IMR-90 (cell line): ENCODE data around the gene MTHFD2L. TPM values are rescaled to one million over a fixed set of nuclear protein-coding genes. Genes with fewer than 3 reads are reported as not detected.

Experiments
- ATAC-seq: fragments of 200-7000 bp; cut with Tn5 transposase; 2 replicates; pipeline ENCODE4 v1.9.1; 2020; ENCODE audit warnings: low read depth, mild to moderate bottlenecking, moderate library complexity
- BruUV-seq: library from RNA; stranded (reverse); fragments of 400-500 nt; replicated peaks from 2 replicates; lab custom pipeline; 2021; lab: Mats Ljungman, UMichigan
- CTCF ChIA-PET: fragments of 300-600 bp; formaldehyde crosslinking; extraction: SDS; loops from one replicate; lab custom pipeline; 2021; ENCODE audit warnings: antibody characterized with exemption; lab: Yijun Ruan, JAX
- POLR2A ChIA-PET: fragments of 300-600 bp; sonication (Branson Sonifier 250); formaldehyde crosslinking; loops from one replicate; lab custom pipeline; 2022; ENCODE audit warnings: antibody characterized with exemption; ENCODE audit not compliant: unreplicated experiment; lab: Charles Lee
- DNase-seq: peaks from one replicate; pipeline ENCODE4 v3.0.0; 2013
- H2AFZ ChIP-seq: replicated peaks from 2 replicates; pipeline ENCODE3; 2013; ENCODE audit warnings: low read length, mild to moderate bottlenecking; ENCODE audit not compliant: poor library complexity
- H2AK5ac ChIP-seq: 2 replicates; pipeline ENCODE4 v1.6.1; 2013; ENCODE audit warnings: low read depth, low read length, inconsistent platforms
- H2AK9ac ChIP-seq: replicated peaks from 2 replicates; pipeline ENCODE3; 2013; ENCODE audit warnings: mild to moderate bottlenecking, low read depth, low read length, moderate library complexity; ENCODE audit not compliant: poor library complexity
- H2BK120ac ChIP-seq: 2 replicates; pipeline ENCODE4 v1.6.1; 2013; ENCODE audit warnings: low read depth, low read length, inconsistent platforms
- H2BK15ac ChIP-seq: 3 replicates; pipeline ENCODE4 v1.6.1; 2013; ENCODE audit warnings: low read depth, low read length, inconsistent platforms
- H2BK20ac ChIP-seq: 2 replicates; pipeline ENCODE4 v1.6.1; 2013; ENCODE audit warnings: low read depth, mild to moderate bottlenecking, inconsistent platforms, low read length, moderate library complexity
- H2BK5ac ChIP-seq: 2 replicates; pipeline ENCODE4 v1.6.1; 2013; ENCODE audit warnings: mild to moderate bottlenecking, low read depth, low read length, inconsistent platforms; ENCODE audit not compliant: poor library complexity, severe bottlenecking
- H3K14ac ChIP-seq: replicated peaks from 2 replicates; pipeline ENCODE4 v1.6.1; 2013; ENCODE audit warnings: low read depth, low read length, inconsistent platforms
- H3K18ac ChIP-seq: 2 replicates; pipeline ENCODE4 v1.6.1; 2013; ENCODE audit warnings: low read depth, low read length, control low read depth
- H3K23ac ChIP-seq: 2 replicates; pipeline ENCODE4 v1.6.1; 2013; ENCODE audit warnings: low read depth, low read length, inconsistent platforms
- H3K27ac ChIP-seq: 2 replicates; pipeline ENCODE4 v1.5.1; 2013; ENCODE audit warnings: mild to moderate bottlenecking, control low read depth, low read length; ENCODE audit not compliant: insufficient read depth
- H3K27me3 ChIP-seq: 2 replicates; pipeline ENCODE4 v1.6.1; 2013; ENCODE audit warnings: low read length; ENCODE audit not compliant: control insufficient read depth, insufficient read depth
- H3K36me3 ChIP-seq: 2 replicates; pipeline ENCODE4 v1.6.1; 2013; ENCODE audit warnings: low read length, mixed read lengths; ENCODE audit not compliant: control insufficient read depth, insufficient read depth
- H3K4ac ChIP-seq: 2 replicates; pipeline ENCODE4 v1.6.1; 2013; ENCODE audit warnings: low read depth, low read length, inconsistent platforms
- H3K4me1 ChIP-seq: 2 replicates; pipeline ENCODE4 v1.6.1; 2013; ENCODE audit warnings: low read length, mixed read lengths; ENCODE audit not compliant: control insufficient read depth, insufficient read depth
- H3K4me2 ChIP-seq: 2 replicates; pipeline ENCODE4 v1.6.1; 2013; ENCODE audit warnings: low read depth, mild to moderate bottlenecking, control low read depth, low read length, moderate library complexity
- H3K4me3 ChIP-seq: 2 replicates; pipeline ENCODE4 v1.5.1; 2013; ENCODE audit warnings: low read depth, mild to moderate bottlenecking, control low read depth, low read length, moderate library complexity; ENCODE audit not compliant: insufficient read depth
- H3K56ac ChIP-seq: 2 replicates; pipeline ENCODE4 v1.6.1; 2013; ENCODE audit warnings: low read length, inconsistent platforms; ENCODE audit not compliant: insufficient read depth; ENCODE audit errors: extremely low read depth
- H3K79me1 ChIP-seq, 2 experiments: 2 replicates each; pipeline ENCODE4 v1.6.1; 2013; ENCODE audit warnings: low read length in 2 of 2, inconsistent platforms in 1 of 2, low read depth in 1 of 2
- H3K9ac ChIP-seq: 2 replicates; pipeline ENCODE4 v1.6.1; 2013; ENCODE audit warnings: low read depth, low read length, control low read depth
- H3K9me1 ChIP-seq: 2 replicates; pipeline ENCODE4 v1.6.1; 2013; ENCODE audit warnings: low read length, inconsistent platforms; ENCODE audit not compliant: insufficient read depth
- H3K9me3 ChIP-seq: 2 replicates; pipeline ENCODE4 v1.6.1; 2013; ENCODE audit warnings: low read length; ENCODE audit not compliant: control insufficient read depth, insufficient read depth
- H4K20me1 ChIP-seq: 2 replicates; pipeline ENCODE4 v1.6.1; 2013; ENCODE audit warnings: low read length, inconsistent platforms; ENCODE audit not compliant: insufficient read depth
- H4K5ac ChIP-seq: 2 replicates; pipeline ENCODE4 v1.6.1; 2013; ENCODE audit warnings: mild to moderate bottlenecking, low read depth, low read length, control low read depth
- H4K8ac ChIP-seq, 2 experiments: 2 replicates each; pipeline ENCODE4 v1.6.1; 2013; ENCODE audit warnings: low read depth in 2 of 2, low read length in 2 of 2, control low read depth in 1 of 2, inconsistent platforms in 1 of 2
- H4K91ac ChIP-seq: 2 replicates; pipeline ENCODE4 v1.6.1; 2013; ENCODE audit warnings: low read depth, low read length, inconsistent platforms; ENCODE audit not compliant: insufficient read depth
- BHLHE40 ChIP-seq: fragments of 150-350 bp; IDR thresholded peaks from 2 replicates; pipeline ENCODE4 v1.6.1; 2016; ENCODE audit warnings: mild to moderate bottlenecking, low read depth, low read length
- CEBPB ChIP-seq: IDR thresholded peaks from 2 replicates; pipeline ENCODE4 v1.6.1; 2012; ENCODE audit warnings: low read depth, low read length, improper control_type of control experiment
- CHD1 ChIP-seq: IDR thresholded peaks from 2 replicates; pipeline ENCODE4 v1.6.1; 2012; ENCODE audit warnings: low read depth, low read length, improper control_type of control experiment
- FOS ChIP-seq: fragments of 150-350 bp; IDR thresholded peaks from 2 replicates; pipeline ENCODE4 v1.6.1; 2016; ENCODE audit warnings: low read depth, low read length
- MAFK ChIP-seq: IDR thresholded peaks from 2 replicates; pipeline ENCODE4 v1.6.1; 2012; ENCODE audit warnings: low read depth, low read length, improper control_type of control experiment
- MAZ ChIP-seq: IDR thresholded peaks from 2 replicates; pipeline ENCODE4 v1.6.1; 2012; ENCODE audit warnings: low read depth, mild to moderate bottlenecking, low read length, improper control_type of control experiment, moderate library complexity, borderline replicate concordance
- MXI1 ChIP-seq: IDR thresholded peaks from 2 replicates; pipeline ENCODE4 v1.6.1; 2012; ENCODE audit warnings: low read depth, mild to moderate bottlenecking, low read length, moderate library complexity, borderline replicate concordance
- NFE2L2 ChIP-seq: fragments of 150-350 bp; IDR thresholded peaks from 2 replicates; pipeline ENCODE4 v1.6.1; 2016; ENCODE audit warnings: low read depth, mild to moderate bottlenecking, low read length
- POLR2A ChIP-seq: IDR thresholded peaks from 2 replicates; pipeline ENCODE4 v1.6.1; 2012; ENCODE audit warnings: mild to moderate bottlenecking, low read depth, low read length
- RAD21 ChIP-seq: IDR thresholded peaks from 2 replicates; pipeline ENCODE4 v1.6.1; 2012; ENCODE audit warnings: low read length, improper control_type of control experiment
- RCOR1 ChIP-seq: IDR thresholded peaks from 2 replicates; pipeline ENCODE4 v1.6.1; 2012; ENCODE audit warnings: mild to moderate bottlenecking, low read length, improper control_type of control experiment; ENCODE audit not compliant: insufficient replicate concordance
- RFX5 ChIP-seq: IDR thresholded peaks from 2 replicates; pipeline ENCODE4 v1.8.0; 2012; ENCODE audit warnings: low read depth, mild to moderate bottlenecking, low read length, moderate library complexity
- SMC3 ChIP-seq: fragments of 150-350 bp; IDR thresholded peaks from 2 replicates; pipeline ENCODE4 v1.6.1; 2016; ENCODE audit warnings: low read depth, mild to moderate bottlenecking, antibody characterized with exemption, low read length, moderate library complexity
- WGBS, 2 experiments: methylation state at CpG; one replicate each; pipeline versions ENCODE4 v1.1.5 to v1.1.7; 2013; ENCODE audit warnings: missing lambda C conversion rate in 2 of 2; ENCODE audit not compliant: insufficient read length in 1 of 2; ENCODE audit errors: extremely low coverage in 2 of 2; 5-methylcytosine and 5-hydroxymethylcytosine counted together
- dilution Hi-C: fragments of 300-500 bp; cut with HindIII; formaldehyde crosslinking; loops from one replicate; pipeline ENCODE4 v1.14.3; 2018; ENCODE audit warnings: low sequenced_read_pairs; ENCODE audit not compliant: unreplicated experiment
- in situ Hi-C: fragments of 300-500 bp; cut with MboI; formaldehyde crosslinking; loops from 3 replicates; pipeline ENCODE4 v1.14.3; 2019; ENCODE audit warnings: low sequenced_read_pairs, inconsistent platforms, mixed read lengths
- intact Hi-C: fragments of 100-400 bp; cut with micrococcal nuclease; formaldehyde crosslinking; loops from 2 replicates; pipeline ENCODE4 v1.10.0; 2022
- polyA plus RNA-seq, 3 experiments: library from polyadenylated mRNA; depleted of rRNA; stranded (reverse); fragments of >200 nt; gene quantifications; 2 replicates each; pipeline ENCODE4 v1.2.3, GENCODE V29; 2012; ENCODE audit warnings: low replicate concordance in 1 of 3
- total RNA-seq: library from RNA; depleted of rRNA; stranded (reverse); fragments of >200 nt; gene quantifications from 2 replicates; pipeline ENCODE4 v1.2.3, GENCODE V29; 2012
- TF ChIP-seq, protein P1 (sequence below): fragments of 150-350 bp; IDR thresholded peaks from 2 replicates; pipeline ENCODE4 v1.6.1; 2016; ENCODE audit warnings: low read depth, mild to moderate bottlenecking, low read length, moderate library complexity, borderline replicate concordance
- TF ChIP-seq, protein P2 (sequence below): conservative IDR thresholded peaks from 2 replicates; pipeline ENCODE4 v1.5.1; 2012; ENCODE audit warnings: mild to moderate bottlenecking, low read depth, low read length, improper control_type of control experiment
- TF ChIP-seq, protein P3 (sequence below): fragments of 150-350 bp; IDR thresholded peaks from 2 replicates; pipeline ENCODE4 v1.6.1; 2017; ENCODE audit warnings: mild to moderate bottlenecking, antibody characterized with exemption, low read length, low read depth

The MTHFD2L gene
- total and polyA plus RNA-seq, 2 of the 4 experiments (the other 2 are of a cell fraction): 2.8 to 4.3 TPM

DNA sequence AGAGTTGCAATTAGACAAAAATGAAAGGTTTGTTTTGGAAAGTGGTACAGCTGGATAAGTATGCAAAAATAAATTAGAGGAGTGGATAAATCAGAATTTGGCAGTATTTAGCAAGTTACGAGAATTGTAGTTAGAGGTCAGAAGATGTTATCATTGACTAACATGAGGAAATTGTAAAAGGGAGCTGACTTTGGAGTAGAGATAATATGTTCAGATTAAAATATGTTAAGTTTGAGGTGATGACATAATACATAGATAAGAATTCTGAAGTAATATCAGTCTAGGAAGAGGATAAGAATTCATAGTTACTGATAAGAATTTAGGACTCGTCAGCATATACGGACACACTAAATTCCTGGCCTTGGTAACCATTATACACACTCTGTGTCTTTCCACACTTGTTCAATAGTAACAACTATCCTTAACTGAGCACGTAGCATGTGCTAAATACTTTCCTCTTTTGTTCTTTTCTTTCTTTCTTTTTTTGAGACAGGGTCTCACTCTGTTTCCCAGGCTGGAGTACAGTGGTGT is 146.2 kb downstream of the MTHFD2L start:
- TF ChIP-seq MXI1 (no peak), RCOR1 (no peak), CHD1 (no peak), RFX5 (no peak), SMC3 (no peak), NFE2L2 (no peak), MAZ (no peak), MAFK (no peak; the same call in 1 of the 2 replicates), CEBPB (no peak), FOS (no peak), BHLHE40 (no peak), RAD21 (no peak), POLR2A (no peak)
- TF ChIP-seq, protein P1, sequence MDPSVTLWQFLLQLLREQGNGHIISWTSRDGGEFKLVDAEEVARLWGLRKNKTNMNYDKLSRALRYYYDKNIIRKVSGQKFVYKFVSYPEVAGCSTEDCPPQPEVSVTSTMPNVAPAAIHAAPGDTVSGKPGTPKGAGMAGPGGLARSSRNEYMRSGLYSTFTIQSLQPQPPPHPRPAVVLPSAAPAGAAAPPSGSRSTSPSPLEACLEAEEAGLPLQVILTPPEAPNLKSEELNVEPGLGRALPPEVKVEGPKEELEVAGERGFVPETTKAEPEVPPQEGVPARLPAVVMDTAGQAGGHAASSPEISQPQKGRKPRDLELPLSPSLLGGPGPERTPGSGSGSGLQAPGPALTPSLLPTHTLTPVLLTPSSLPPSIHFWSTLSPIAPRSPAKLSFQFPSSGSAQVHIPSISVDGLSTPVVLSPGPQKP: no peak
- TF ChIP-seq, protein P2, sequence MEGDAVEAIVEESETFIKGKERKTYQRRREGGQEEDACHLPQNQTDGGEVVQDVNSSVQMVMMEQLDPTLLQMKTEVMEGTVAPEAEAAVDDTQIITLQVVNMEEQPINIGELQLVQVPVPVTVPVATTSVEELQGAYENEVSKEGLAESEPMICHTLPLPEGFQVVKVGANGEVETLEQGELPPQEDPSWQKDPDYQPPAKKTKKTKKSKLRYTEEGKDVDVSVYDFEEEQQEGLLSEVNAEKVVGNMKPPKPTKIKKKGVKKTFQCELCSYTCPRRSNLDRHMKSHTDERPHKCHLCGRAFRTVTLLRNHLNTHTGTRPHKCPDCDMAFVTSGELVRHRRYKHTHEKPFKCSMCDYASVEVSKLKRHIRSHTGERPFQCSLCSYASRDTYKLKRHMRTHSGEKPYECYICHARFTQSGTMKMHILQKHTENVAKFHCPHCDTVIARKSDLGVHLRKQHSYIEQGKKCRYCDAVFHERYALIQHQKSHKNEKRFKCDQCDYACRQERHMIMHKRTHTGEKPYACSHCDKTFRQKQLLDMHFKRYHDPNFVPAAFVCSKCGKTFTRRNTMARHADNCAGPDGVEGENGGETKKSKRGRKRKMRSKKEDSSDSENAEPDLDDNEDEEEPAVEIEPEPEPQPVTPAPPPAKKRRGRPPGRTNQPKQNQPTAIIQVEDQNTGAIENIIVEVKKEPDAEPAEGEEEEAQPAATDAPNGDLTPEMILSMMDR: no peak
- TF ChIP-seq, protein P3, sequence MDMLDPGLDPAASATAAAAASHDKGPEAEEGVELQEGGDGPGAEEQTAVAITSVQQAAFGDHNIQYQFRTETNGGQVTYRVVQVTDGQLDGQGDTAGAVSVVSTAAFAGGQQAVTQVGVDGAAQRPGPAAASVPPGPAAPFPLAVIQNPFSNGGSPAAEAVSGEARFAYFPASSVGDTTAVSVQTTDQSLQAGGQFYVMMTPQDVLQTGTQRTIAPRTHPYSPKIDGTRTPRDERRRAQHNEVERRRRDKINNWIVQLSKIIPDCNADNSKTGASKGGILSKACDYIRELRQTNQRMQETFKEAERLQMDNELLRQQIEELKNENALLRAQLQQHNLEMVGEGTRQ: no peak

More for the DNA sequence above, 146.2 kb downstream of the MTHFD2L start:
- Histone ChIP-seq H2AK9ac (no peak overlapping the region), H4K91ac (no peak overlapping the region), H3K9me3 (no peaks in the 10 kb centered on the region), H2BK120ac (no peak overlapping the region), H3K4me3 (no peak overlapping the region), H3K18ac (no peak overlapping the region), H3K14ac (no peak overlapping the region), H2AK5ac (no peak overlapping the region), H2AFZ (no peak overlapping the region), H3K23ac (no peak overlapping the region), H3K79me1 (no peaks in the 10 kb centered on the region), H3K9ac (no peak overlapping the region), H3K27me3 (no peaks in the 10 kb centered on the region), H3K4ac (no peak overlapping the region), H2BK5ac (no peak overlapping the region), H2BK20ac (no peak overlapping the region), H4K20me1 (no peaks in the 10 kb centered on the region), H3K36me3 (no peaks in the 10 kb centered on the region), H2BK15ac (no peak overlapping the region), H3K4me1 (no peaks in the 10 kb centered on the region), H4K5ac (no peak overlapping the region), H3K9me1 (no peaks in the 10 kb centered on the region), H3K27ac (no peak overlapping the region), H4K8ac (no peak overlapping the region), H3K56ac (no peak overlapping the region), H3K4me2 (no peak overlapping the region)
- no peak for DNase-seq
- no TSS peak for BruUV-seq
- ChIA-PET CTCF (interaction anchor here (0.6 kb wide), 1 partner anchor 115 kb away, joined by 3 read pairs; no protein-coding TSS in a partner anchor), POLR2A (no interaction called here)
- no peak for ATAC-seq
- WGBS, 2 experiments: 60% methylated on average over 1 of the region's 4 CpGs; no CpG with 5 or more reads in 1 of the 2 experiments
- dilution Hi-C loops: no loop called here
- in situ Hi-C loops: loop anchor here (25.0 kb wide), 1 partner anchor 642 kb away; no protein-coding TSS in a partner anchor
- intact Hi-C loops: no loop called here
